ENCODE measurements around the gene SNAPC1.
"Not testable (repeated sequence)": the region's sequence is repeated elsewhere in the genome, so short reads cannot be mapped to it uniquely, and the experiment has no call there.

The SNAPC1 gene

GRCh38 chr14:61739133-61739532 lies 23.1 kb upstream of the SNAPC1 start:
- Mint-ChIP-seq H3K36me3 (peaks cover 22% of the 10 kb centered on the region), H3K4me3 (no peak overlapping the region), H3K27me3 (no peaks in the 10 kb centered on the region), H3K27ac (no peak overlapping the region), H3K4me1 (ENCODE audit: low read depth) (peaks cover 3% of the 10 kb centered on the region), H3K9me3 (ENCODE audit: low read depth) (no peaks in the 10 kb centered on the region)

DNA sequence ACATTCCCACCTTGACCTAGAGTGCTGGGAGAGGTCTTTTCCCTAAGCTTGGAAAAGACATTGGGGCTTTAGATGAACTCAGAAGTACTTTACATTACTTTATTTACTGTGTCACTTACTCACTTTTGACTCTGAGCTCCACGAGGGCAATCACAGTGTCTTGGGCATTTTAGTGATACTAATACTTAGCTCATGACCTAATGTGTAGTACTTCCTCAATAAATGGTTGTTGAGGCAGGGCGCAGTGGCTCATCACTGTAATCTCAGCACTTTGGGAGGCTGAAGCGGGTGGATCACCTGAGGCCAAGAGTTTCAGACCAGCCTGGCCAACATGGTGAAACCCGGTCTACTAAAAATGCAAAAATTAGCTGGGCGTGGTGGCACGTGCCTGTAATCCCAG lies 19.8 kb upstream of the SNAPC1 start:
- Mint-ChIP-seq H3K4me1 (ENCODE audit: low read depth) (no peaks in the 10 kb centered on the region), H3K4me3 (no peak overlapping the region), H3K27ac (no peak overlapping the region), H3K9me3 (ENCODE audit: low read depth) (no peaks in the 10 kb centered on the region), H3K36me3 (peaks cover 16% of the 10 kb centered on the region), H3K27me3 (no peaks in the 10 kb centered on the region)

DNA sequence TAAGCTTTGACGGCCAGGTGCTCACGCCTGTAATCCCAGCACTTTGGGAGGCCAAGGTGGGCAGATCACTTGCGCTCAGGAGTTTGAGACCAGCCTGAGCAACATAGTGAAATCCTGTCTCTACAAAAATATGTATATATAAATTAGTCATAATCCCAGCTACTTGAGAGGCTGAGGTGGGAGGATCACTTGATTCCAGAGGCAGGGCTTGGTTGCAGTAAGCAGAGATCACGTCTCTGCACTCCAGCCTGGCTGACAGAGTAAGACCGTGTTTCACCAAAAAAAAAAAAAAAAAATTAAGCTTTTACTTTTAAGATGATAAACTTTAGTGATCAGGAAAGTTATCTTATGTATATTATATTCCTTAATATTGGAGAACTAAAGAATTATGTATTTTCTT lies 18.0 kb upstream of the SNAPC1 start:
- Mint-ChIP-seq H3K4me3 (no peak overlapping the region), H3K27ac (no peak overlapping the region), H3K9me3 (ENCODE audit: low read depth) (no peaks in the 10 kb centered on the region), H3K36me3 (peaks cover 16% of the 10 kb centered on the region), H3K27me3 (no peaks in the 10 kb centered on the region), H3K4me1 (ENCODE audit: low read depth) (peaks cover 2% of the 10 kb centered on the region)

GRCh38 chr14:61746346-61746745 lies 15.9 kb upstream of the SNAPC1 start:
- H3K4me3 Mint-ChIP-seq; H3K27me3 Mint-ChIP-seq; H3K9me3 Mint-ChIP-seq (ENCODE audit: low read depth); H3K36me3 Mint-ChIP-seq: not testable (repeated sequence)
- H3K4me1 Mint-ChIP-seq (ENCODE audit: low read depth), result peaks cover 12% of the 10 kb centered on the region
- peak overlapping the region; percentile 41 for H3K27ac Mint-ChIP-seq

DNA sequence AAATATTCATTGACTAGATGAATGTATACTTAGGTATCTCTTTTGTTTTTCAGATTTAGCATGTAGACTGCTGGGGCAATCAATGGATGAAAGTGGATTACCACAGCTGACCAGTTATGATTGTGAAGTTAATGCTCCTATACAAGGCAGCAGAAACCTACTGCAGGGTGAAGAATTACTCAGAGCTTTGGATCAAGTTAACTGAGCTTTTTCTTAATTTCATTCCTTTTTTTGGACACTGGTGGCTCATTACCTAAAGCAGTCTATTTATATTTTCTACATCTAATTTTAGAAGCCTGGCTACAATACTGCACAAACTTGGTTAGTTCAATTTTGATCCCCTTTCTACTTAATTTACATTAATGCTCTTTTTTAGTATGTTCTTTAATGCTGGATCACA lies 15.3 kb upstream of the SNAPC1 start:
- Mint-ChIP-seq H3K4me3 (no peak overlapping the region), H3K9me3 (ENCODE audit: low read depth) (no peaks in the 10 kb centered on the region), H3K27me3 (no peaks in the 10 kb centered on the region), H3K27ac (peak overlapping the region; percentile 41), H3K4me1 (ENCODE audit: low read depth) (peaks cover 14% of the 10 kb centered on the region), H3K36me3 (peaks cover 9% of the 10 kb centered on the region)

DNA sequence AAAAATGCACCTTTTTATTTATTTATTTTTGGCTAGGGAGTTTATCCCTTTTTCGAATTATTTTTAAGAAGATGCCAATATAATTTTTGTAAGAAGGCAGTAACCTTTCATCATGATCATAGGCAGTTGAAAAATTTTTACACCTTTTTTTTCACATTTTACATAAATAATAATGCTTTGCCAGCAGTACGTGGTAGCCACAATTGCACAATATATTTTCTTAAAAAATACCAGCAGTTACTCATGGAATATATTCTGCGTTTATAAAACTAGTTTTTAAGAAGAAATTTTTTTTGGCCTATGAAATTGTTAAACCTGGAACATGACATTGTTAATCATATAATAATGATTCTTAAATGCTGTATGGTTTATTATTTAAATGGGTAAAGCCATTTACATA lies 14.9 kb upstream of the SNAPC1 start:
- no peak overlapping the region for H3K4me3 Mint-ChIP-seq

DNA sequence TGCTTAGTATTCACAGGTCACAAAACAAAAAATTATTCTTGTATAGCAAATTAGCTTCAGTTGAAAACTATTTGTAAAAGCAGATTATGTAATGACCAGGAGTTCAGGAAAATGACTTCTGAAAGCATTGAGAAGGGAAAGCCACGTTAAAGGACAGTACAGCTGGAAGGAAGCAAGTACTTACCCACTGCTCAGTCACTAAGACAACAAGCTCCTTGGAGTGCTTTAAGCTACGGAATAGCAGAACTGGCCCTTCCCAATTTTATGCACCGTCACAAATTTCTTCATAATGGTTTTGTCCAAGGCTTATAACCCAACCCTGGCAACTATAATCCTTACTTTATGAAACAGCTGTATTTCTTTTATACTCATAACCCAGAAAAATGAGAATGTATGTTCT lies 13.0 kb upstream of the SNAPC1 start:
- Mint-ChIP-seq H3K27ac (no peak overlapping the region), H3K36me3 (peaks cover 15% of the 10 kb centered on the region), H3K27me3 (no peaks in the 10 kb centered on the region), H3K4me3 (no peak overlapping the region), H3K4me1 (ENCODE audit: low read depth) (peaks cover 15% of the 10 kb centered on the region), H3K9me3 (ENCODE audit: low read depth) (no peaks in the 10 kb centered on the region)

More for the DNA sequence above, 14.9 kb upstream of the SNAPC1 start:
- Mint-ChIP-seq H3K9me3 (ENCODE audit: low read depth) (no peaks in the 10 kb centered on the region), H3K27me3 (no peaks in the 10 kb centered on the region), H3K4me1 (ENCODE audit: low read depth) (peaks cover 14% of the 10 kb centered on the region), H3K36me3 (peaks cover 9% of the 10 kb centered on the region), H3K27ac (no peak overlapping the region)

DNA sequence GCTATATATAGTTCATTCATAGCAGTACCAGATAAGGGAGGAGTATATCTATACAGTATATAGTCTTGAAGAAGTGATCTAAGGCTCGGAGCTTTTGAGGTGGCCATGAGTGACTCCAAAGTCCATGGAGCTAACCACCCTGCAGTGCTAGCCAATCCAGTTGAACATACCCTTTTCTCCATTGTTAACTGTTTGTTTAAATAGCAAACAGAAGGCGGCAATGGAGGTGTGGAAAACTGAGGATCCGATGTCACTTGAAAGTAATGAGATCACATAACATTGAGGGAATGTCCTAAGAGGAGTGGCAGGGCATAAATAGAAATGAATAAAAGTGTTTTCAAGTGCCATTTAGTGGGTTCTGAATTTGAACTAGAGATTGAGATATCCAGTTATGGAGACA lies 12.4 kb upstream of the SNAPC1 start:
- H3K4me1 Mint-ChIP-seq (ENCODE audit: low read depth), result peaks cover 15% of the 10 kb centered on the region
- H3K9me3 Mint-ChIP-seq (ENCODE audit: low read depth), result no peaks in the 10 kb centered on the region
- peak overlapping the region; percentile 91 for H3K4me3 Mint-ChIP-seq
- peaks cover 15% of the 10 kb centered on the region for H3K36me3 Mint-ChIP-seq
- H3K27ac Mint-ChIP-seq, result peak overlapping the region; percentile 41
- H3K27me3 Mint-ChIP-seq, result no peaks in the 10 kb centered on the region

DNA sequence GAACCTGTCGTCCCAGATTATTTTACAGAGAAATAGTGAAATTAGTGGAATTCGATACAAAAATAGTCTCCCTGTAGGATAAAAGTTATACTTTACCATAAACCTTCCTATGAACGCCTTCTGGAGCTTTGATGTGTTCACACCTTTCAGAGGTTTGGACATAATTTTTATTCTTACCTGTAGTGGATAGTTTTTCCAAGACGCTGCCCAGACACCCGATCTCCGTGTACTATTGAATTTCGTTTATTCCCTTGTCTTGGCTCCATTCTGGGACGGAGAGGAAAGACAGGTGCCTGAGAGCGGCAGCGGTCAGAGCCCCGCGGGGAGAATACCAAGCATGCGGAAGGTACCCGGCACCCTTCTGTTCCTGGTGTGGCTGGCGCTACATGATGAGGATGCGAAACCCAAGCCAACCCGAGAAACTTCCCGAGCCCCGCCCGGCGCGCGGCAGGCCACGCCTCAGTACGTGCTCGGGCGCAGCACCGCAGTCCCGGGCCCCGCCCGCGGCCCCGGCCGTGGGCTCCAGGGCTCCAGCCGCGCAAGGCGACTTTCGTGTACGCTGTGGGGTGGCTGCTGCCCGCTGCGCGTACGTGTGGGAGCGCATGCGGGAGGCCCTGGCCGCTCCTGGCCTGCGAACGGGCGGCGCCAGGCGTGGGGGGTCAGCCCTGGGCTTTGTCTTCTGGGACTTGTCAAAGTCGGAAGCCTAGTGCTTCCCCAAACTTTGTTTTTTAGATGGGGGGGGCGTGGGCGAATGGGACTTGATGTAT lies 11.3 kb upstream of the SNAPC1 start:
- Mint-ChIP-seq H3K4me1 (ENCODE audit: low read depth) (peaks cover 15% of the 10 kb centered on the region), H3K36me3 (peaks cover 15% of the 10 kb centered on the region), H3K9me3 (ENCODE audit: low read depth) (no peaks in the 10 kb centered on the region), H3K27ac (peak overlapping the region; percentile 78), H3K4me3 (peak overlapping the region; percentile 91), H3K27me3 (no peaks in the 10 kb centered on the region)

DNA sequence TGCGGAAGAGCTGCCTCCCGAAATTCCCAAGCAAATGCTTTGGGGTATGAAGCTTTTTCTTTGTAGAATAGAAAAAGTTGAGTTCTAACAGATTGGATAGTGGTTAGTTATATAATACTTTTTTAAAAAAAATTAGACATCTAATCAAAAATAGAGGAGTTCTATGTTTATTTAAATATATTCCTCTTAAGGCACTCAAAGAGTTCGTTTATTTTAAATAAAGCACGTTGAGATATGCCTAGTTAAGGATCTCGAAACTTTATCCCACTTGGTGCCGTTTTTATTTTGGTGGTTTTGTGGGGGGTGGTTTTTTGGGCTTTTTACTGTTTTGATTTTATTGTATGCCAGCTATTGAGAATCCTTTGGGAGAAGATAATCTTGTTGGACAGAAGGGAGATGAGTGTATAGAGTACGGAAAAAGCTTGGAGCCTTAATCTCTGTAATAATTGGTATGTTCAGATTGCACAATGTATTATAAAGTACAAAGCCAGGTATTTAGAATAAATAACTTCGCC lies 10.7 kb upstream of the SNAPC1 start:
- Mint-ChIP-seq H3K4me3 (peak overlapping the region; percentile 57), H3K9me3 (ENCODE audit: low read depth) (no peaks in the 10 kb centered on the region), H3K27ac (no peak overlapping the region), H3K36me3 (peaks cover 15% of the 10 kb centered on the region), H3K27me3 (peaks cover 2% of the 10 kb centered on the region), H3K4me1 (ENCODE audit: low read depth) (peaks cover 15% of the 10 kb centered on the region)

- Mint-ChIP-seq H3K4me3 (no peak overlapping the region), H3K27ac (no peak overlapping the region)
Measured at GRCh38 chr14:61752626-61753025, 9.6 kb upstream of the SNAPC1 start.

GRCh38 chr14:61753631-61754030 lies 8.6 kb upstream of the SNAPC1 start:
- Mint-ChIP-seq H3K27ac (peak overlapping the region; percentile 64), H3K9me3 (ENCODE audit: low read depth) (no peaks in the 10 kb centered on the region), H3K27me3 (peaks cover 2% of the 10 kb centered on the region), H3K4me1 (ENCODE audit: low read depth) (peaks cover 15% of the 10 kb centered on the region), H3K4me3 (no peak overlapping the region), H3K36me3 (peaks cover 6% of the 10 kb centered on the region)

More at GRCh38 chr14:61752626-61753025, 9.6 kb upstream of the SNAPC1 start:
- peaks cover 11% of the 10 kb centered on the region for H3K36me3 Mint-ChIP-seq
- H3K27me3 Mint-ChIP-seq, result peaks cover 2% of the 10 kb centered on the region
- H3K9me3 Mint-ChIP-seq (ENCODE audit: low read depth), result no peaks in the 10 kb centered on the region
- peaks cover 15% of the 10 kb centered on the region for H3K4me1 Mint-ChIP-seq (ENCODE audit: low read depth)

- no peaks in the 10 kb centered on the region for H3K9me3 Mint-ChIP-seq (ENCODE audit: low read depth)
- H3K27me3 Mint-ChIP-seq, result peaks cover 2% of the 10 kb centered on the region
- H3K4me3 Mint-ChIP-seq, result no peak overlapping the region
- H3K36me3 Mint-ChIP-seq, result peaks cover 6% of the 10 kb centered on the region
- H3K27ac Mint-ChIP-seq, result no peak overlapping the region
- H3K4me1 Mint-ChIP-seq (ENCODE audit: low read depth), result peaks cover 11% of the 10 kb centered on the region
Measured at GRCh38 chr14:61754627-61755381, 7.4 kb upstream of the SNAPC1 start.

GRCh38 chr14:61755382-61755742 lies 6.9 kb upstream of the SNAPC1 start:
- not testable (repeated sequence) for H3K27me3 Mint-ChIP-seq; H3K36me3 Mint-ChIP-seq; H3K27ac Mint-ChIP-seq; H3K4me1 Mint-ChIP-seq (ENCODE audit: low read depth); H3K9me3 Mint-ChIP-seq (ENCODE audit: low read depth); H3K4me3 Mint-ChIP-seq

DNA sequence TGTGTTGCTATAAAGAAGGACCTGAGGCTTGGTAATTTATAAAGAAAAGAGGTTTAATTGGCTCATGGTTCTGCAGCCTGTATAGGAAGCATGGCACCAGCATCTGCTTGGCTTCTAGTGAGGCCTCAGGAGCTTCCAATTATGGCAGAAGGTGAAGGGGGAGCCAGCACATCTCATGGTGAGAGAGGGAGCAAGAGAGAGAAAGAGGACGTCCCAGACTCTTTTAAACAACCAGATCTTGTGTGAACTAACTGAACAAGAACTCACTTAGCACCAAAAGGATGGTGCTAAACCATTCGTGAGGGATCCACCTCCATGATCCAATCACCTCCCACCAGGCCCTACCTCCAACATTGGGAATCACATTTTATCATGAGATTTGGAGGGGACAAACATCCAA lies 6.1 kb upstream of the SNAPC1 start:
- H3K36me3 Mint-ChIP-seq, result peaks cover 6% of the 10 kb centered on the region
- H3K27ac Mint-ChIP-seq, result no peak overlapping the region
- H3K27me3 Mint-ChIP-seq, result peaks cover 2% of the 10 kb centered on the region
- no peak overlapping the region for H3K4me3 Mint-ChIP-seq
- no peaks in the 10 kb centered on the region for H3K9me3 Mint-ChIP-seq (ENCODE audit: low read depth)
- peaks cover 6% of the 10 kb centered on the region for H3K4me1 Mint-ChIP-seq (ENCODE audit: low read depth)
